A549 (cell line): ENCODE data around the gene COL5A1. TPM values are rescaled to one million over a fixed set of nuclear protein-coding genes. Genes with fewer than 3 reads are reported as not detected.

ENCODE experiments used
- ATAC-seq, 2 experiments: fragments of 200-7000 bp in 1 of 2; fragments of >200 bp in 1 of 2; cut with Nextera tagmentation in 1 of 2; cut with Tn5 transposase in 1 of 2; 3 replicates each; pipeline versions ENCODE4 v1.8.0 to v1.9.1; 2018 to 2020; ENCODE audit warnings: mild to moderate bottlenecking in 1 of 2, moderate library complexity in 1 of 2
- CTCF ChIA-PET: fragments of 300-600 bp; sonication (Branson Sonifier 250); formaldehyde crosslinking; extraction: SDS; loops from one replicate; lab custom pipeline; 2021; ENCODE audit warnings: antibody characterized with exemption, inconsistent platforms; lab: Yijun Ruan, JAX
- POLR2A ChIA-PET: fragments of 350-600 bp; formaldehyde crosslinking; extraction: SDS; loops from one replicate; lab custom pipeline; 2021; ENCODE audit warnings: antibody characterized with exemption, inconsistent platforms; lab: Yijun Ruan, JAX
- DNase-seq, 2 experiments: peaks; one replicate each; pipeline versions ENCODE4 v3.0.0 to v3.0.0-alpha.2; 2011 to 2016; ENCODE audit warnings: low read depth in 1 of 2, low spot score in 1 of 2
- FAIRE-seq: peaks from 2 replicates; lab custom pipeline; 2011; peaks lifted over from hg19 to GRCh38; lab: Jason Lieb, UNC
- H3K27ac ChIP-seq, 2 experiments: fragments of >200 bp; sonication (Bioruptor Twin); formaldehyde crosslinking; 3 replicates each; pipeline ENCODE4 v1.5.1; 2016 to 2017
- H3K4me1 ChIP-seq: fragments of >200 bp; sonication (Bioruptor Twin); formaldehyde crosslinking; 3 replicates; pipeline ENCODE4 v1.6.1; 2016
- H3K4me2 ChIP-seq: fragments of >200 bp; sonication (Bioruptor Twin); formaldehyde crosslinking; 3 replicates; pipeline ENCODE4 v1.6.1; 2016
- H3K4me3 ChIP-seq: fragments of >200 bp; sonication (Bioruptor Twin); formaldehyde crosslinking; 3 replicates; pipeline ENCODE4 v1.5.1; 2016
- H3K9me3 ChIP-seq: fragments of >200 bp; sonication (Bioruptor Twin); formaldehyde crosslinking; 3 replicates; pipeline ENCODE4 v1.6.1; 2016
- ATOH8 ChIP-seq: fragments of 250-450 bp; sonication (Bioruptor Pico); IDR thresholded peaks from 2 replicates; pipeline ENCODE4 v1.5.0; 2020; ENCODE audit warnings: low read depth, mild to moderate bottlenecking, moderate library complexity
- CBX2 ChIP-seq: fragments of 200-600 bp; sonication (generic); IDR thresholded peaks from 2 replicates; pipeline ENCODE4 v1.6.1; 2016; ENCODE audit warnings: low read depth, mild to moderate bottlenecking, borderline replicate concordance
- CEBPB ChIP-seq, 2 experiments: fragments of >200 bp in 1 of 2; sonication (Bioruptor Twin) in 1 of 2; formaldehyde crosslinking in 1 of 2; IDR thresholded peaks; 2 replicates each; pipeline ENCODE4 v1.6.1; 2012 to 2016
- EHMT2 ChIP-seq: fragments of 200-600 bp; sonication (generic); IDR thresholded peaks from 2 replicates; pipeline ENCODE4 v1.6.1; 2016; ENCODE audit warnings: antibody characterized with exemption, low read depth, mild to moderate bottlenecking, moderate library complexity
- ELK1 ChIP-seq: fragments of 150-350 bp; IDR thresholded peaks from 2 replicates; pipeline ENCODE4 v1.6.1; 2014; ENCODE audit warnings: low read depth, mild to moderate bottlenecking, low read length
- EP300 ChIP-seq, 2 experiments: fragments of >200 bp; sonication (Bioruptor Twin); formaldehyde crosslinking; IDR thresholded peaks; 2 replicates in 1 of 2; 3 replicates in 1 of 2; pipeline ENCODE4 v1.6.1; 2016 to 2017
- ESRRA ChIP-seq: fragments of 150-350 bp; IDR thresholded peaks from 2 replicates; pipeline ENCODE4 v1.6.1; 2014; ENCODE audit warnings: mild to moderate bottlenecking, low read length, borderline replicate concordance
- FOSB ChIP-seq: fragments of 250-450 bp; sonication (Bioruptor Pico); IDR thresholded peaks from 2 replicates; pipeline ENCODE4 v1.5.0; 2020; ENCODE audit warnings: mild to moderate bottlenecking, moderate library complexity
- HES2 ChIP-seq: fragments of >200 bp; sonication (Bioruptor Twin); formaldehyde crosslinking; IDR thresholded peaks from 2 replicates; pipeline ENCODE4 v1.6.1; 2016
- HOXB13 ChIP-seq: fragments of 250-450 bp; sonication (Bioruptor Pico); IDR thresholded peaks from 2 replicates; pipeline ENCODE4 v1.5.0; 2020; ENCODE audit warnings: low read depth, mild to moderate bottlenecking, moderate library complexity
- JUNB ChIP-seq: fragments of >200 bp; sonication (Bioruptor Twin); formaldehyde crosslinking; IDR thresholded peaks from 2 replicates; pipeline ENCODE4 v1.6.1; 2016
- NPAS2 ChIP-seq: fragments of 250-450 bp; sonication (Bioruptor Pico); IDR thresholded peaks from 2 replicates; pipeline ENCODE4 v1.8.0; 2022; ENCODE audit warnings: mild to moderate bottlenecking, moderate library complexity, borderline replicate concordance
- USF2 ChIP-seq: fragments of 450-650 bp; IDR thresholded peaks from 2 replicates; pipeline ENCODE4 v1.6.1; 2014; ENCODE audit warnings: antibody characterized with exemption
- ZFP36 ChIP-seq: fragments of 450-650 bp; IDR thresholded peaks from 2 replicates; pipeline ENCODE4 v1.6.1; 2014; ENCODE audit warnings: borderline replicate concordance; ENCODE audit not compliant: partially characterized antibody
- WGBS: methylation state at CpG from one replicate; pipeline ENCODE4 v1.1.6; 2017; ENCODE audit errors: missing lambda C conversion rate; 5-methylcytosine and 5-hydroxymethylcytosine counted together
- polyA plus RNA-seq, 4 experiments: library from polyadenylated mRNA; depleted of rRNA in 3 of 4; stranded (reverse); fragments of >200 nt; fragmentation: RNase III in 1 of 4; extraction: RNeasy Plus Mini Kit Qiagen cat#74134 plus additional on column Dnase treatment in 1 of 4; gene quantifications; 2 replicates in 3 of 4; 3 replicates in 1 of 4; pipeline ENCODE4 v1.2.3, GENCODE V29; 2011 to 2017

COL5A1 gene
- polyA plus RNA-seq, 2 of the 4 experiments (the other 2 are of a cell fraction): 16.1 to 67.5 TPM

GRCh38 chr9:134647359-134648080 is 5.9 kb downstream of the COL5A1 start:
- H3K4me2 ChIP-seq: no peak overlapping the region
- H3K4me3 ChIP-seq: no peak overlapping the region
- CTCF ChIA-PET: interaction anchor here (1.0 to 4.0 kb wide), 5 partner anchors 9 to 205 kb away, joined by 3 to 41 read pairs (median 4); no protein-coding TSS in a partner anchor
- H3K4me1 ChIP-seq: peaks cover 58% of the 10 kb centered on the region
- FAIRE-seq (no peak), DNase-seq (no peak), ATAC-seq (no peak)
- POLR2A ChIA-PET: no interaction called here
- H3K9me3 ChIP-seq: no peaks in the 10 kb centered on the region
- 91% methylated on average over 33 of the region's 33 CpGs for WGBS
- no peak for TF ChIP-seq ESRRA
- no peak for TF ChIP-seq USF2
- TF ChIP-seq EHMT2: no peak
- TF ChIP-seq EP300 (IDR thresholded peaks at IDR 0.05): no peak
- no peak for TF ChIP-seq HES2
- H3K27ac ChIP-seq: peak overlapping the region in 1 of 2 experiments; percentile 93; a peak in 1 of 6 replicates

GRCh38 chr9:134648701-134649530 is 7.3 kb downstream of the COL5A1 start:
- 84% methylated on average over 18 of the region's 20 CpGs for WGBS
- no peak for FAIRE-seq

GRCh38 chr9:134650431-134651190 is 9.0 kb downstream of the COL5A1 start:
- CTCF ChIA-PET: interaction anchor here (1.0 to 1.7 kb wide), 2 partner anchors 201 to 480 kb away, joined by 3 to 7 read pairs; no protein-coding TSS in a partner anchor
- no peak overlapping the region for H3K4me2 ChIP-seq
- ATAC-seq (no peak), FAIRE-seq (no peak), DNase-seq (no peak)
- POLR2A ChIA-PET: no interaction called here
- TF ChIP-seq ATOH8 (CRISPR knock-in tag): no peak
- no peak for TF ChIP-seq FOSB
- no peak for TF ChIP-seq JUNB
- no peak for TF ChIP-seq ELK1
- TF ChIP-seq CBX2: no peak
- no peak for TF ChIP-seq ZFP36
- 92% methylated on average over 25 of the region's 26 CpGs for WGBS
- H3K9me3 ChIP-seq: no peaks in the 10 kb centered on the region
- no peak overlapping the region for H3K4me3 ChIP-seq
- H3K4me1 ChIP-seq: peaks cover 62% of the 10 kb centered on the region
- H3K27ac ChIP-seq: no peak overlapping the region

More at GRCh38 chr9:134648701-134649530, 7.3 kb downstream of the COL5A1 start:
- no peak overlapping the region for H3K4me3 ChIP-seq
- TF ChIP-seq CEBPB (IDR thresholded peaks at IDR 0.05) (no peak), ATOH8 (CRISPR knock-in tag) (no peak), HOXB13 (no peak), NPAS2 (no peak)
- no peak for DNase-seq
- peak overlapping the region in 1 of 2 experiments; percentile 44; a peak in 2 of 6 replicates for H3K27ac ChIP-seq
- peaks cover 54% of the 10 kb centered on the region for H3K4me1 ChIP-seq
- ATAC-seq: no peak
- peak overlapping the region; percentile 17; the same call in 1 of the 3 replicates for H3K4me2 ChIP-seq
- H3K9me3 ChIP-seq: no peaks in the 10 kb centered on the region
- ChIA-PET POLR2A (no interaction called here), CTCF (interaction anchor here (0.6 to 1.1 kb wide), 4 partner anchors 39 to 199 kb away, joined by 3 read pairs; no protein-coding TSS in a partner anchor)
